HCT116 (cell line): Measurements from ENCODE around the gene PIP4K2B. TPM values are rescaled to one million over a fixed set of nuclear protein-coding genes. Genes with fewer than 3 reads are reported as not detected.

ENCODE experiments used
- ATAC-seq: fragments of 200-7000 bp; cut with Tn5 transposase; 2 replicates; pipeline ENCODE4 v1.9.1; 2020; ENCODE audit warnings: mild to moderate bottlenecking, moderate library complexity
- BruUV-seq: library from RNA; stranded (reverse); fragments of 400-500 nt; replicated peaks from 2 replicates; lab custom pipeline; 2021; lab: Mats Ljungman, UMichigan
- CTCF ChIA-PET: fragments of 300-600 bp; sonication (Branson Sonifier 250); formaldehyde crosslinking; loops from one replicate; lab custom pipeline; 2021; ENCODE audit warnings: antibody characterized with exemption; lab: Charles Lee
- POLR2A ChIA-PET: fragments of 300-600, 350-600 bp; sonication (Branson Sonifier 250); formaldehyde crosslinking; loops from one replicate; lab custom pipeline; 2021; ENCODE audit warnings: antibody characterized with exemption; lab: Charles Lee
- RAD21 ChIA-PET, 2 experiments: fragments of 300-600 bp; sonication (Branson Sonifier 250); formaldehyde crosslinking; loops; one replicate each; lab custom pipeline; 2023; ENCODE audit warnings: low total read pairs in 2 of 2; ENCODE audit not compliant: uncharacterized antibody in 2 of 2, unreplicated experiment in 2 of 2, low non-redundant PET in 1 of 2; lab: Charles Lee
- DNase-seq: peaks from one replicate; pipeline ENCODE4 v3.0.0-alpha.2; 2010; ENCODE audit warnings: low read depth, low spot score
- H2AFZ ChIP-seq: fragments of 200-600 bp; shearing (Covaris generic), sonication (generic); 2 replicates; pipeline ENCODE4 v1.6.1; 2017; ENCODE audit warnings: low read depth, mixed run types, mixed read lengths, antibody characterized with exemption, low read length; ENCODE audit not compliant: poor library complexity, severe bottlenecking
- H3K27ac ChIP-seq: 2 replicates; pipeline ENCODE4 v1.5.1; 2012; ENCODE audit warnings: low read depth, low read length
- H3K27me3 ChIP-seq: fragments of 200-600 bp; sonication (generic); 2 replicates; pipeline ENCODE4 v1.6.1; 2016; ENCODE audit warnings: mixed run types, low read length, mixed read lengths; ENCODE audit not compliant: insufficient read depth
- H3K36me3 ChIP-seq, 2 experiments: fragments of 200-500 bp in 1 of 2; fragments of 200-600 bp in 1 of 2; sonication (Bioruptor generic) in 1 of 2; sonication (generic) in 1 of 2; 2 replicates each; pipeline versions ENCODE4 v1.5.1 to v1.6.1; 2014 to 2016; ENCODE audit warnings: low read length in 2 of 2, inconsistent platforms in 1 of 2, mixed read lengths in 1 of 2, mixed run types in 1 of 2; ENCODE audit not compliant: insufficient read depth in 2 of 2, control insufficient read depth in 1 of 2
- H3K4me1 ChIP-seq, 2 experiments: fragments of 200-600 bp in 1 of 2; sonication (generic) in 1 of 2; 2 replicates each; pipeline versions ENCODE4 v1.5.1 to v1.6.1; 2012 to 2017; ENCODE audit warnings: low read length in 2 of 2, inconsistent platforms in 1 of 2, mild to moderate bottlenecking in 1 of 2, mixed read lengths in 1 of 2, mixed run types in 1 of 2, moderate library complexity in 1 of 2; ENCODE audit not compliant: insufficient read depth in 2 of 2, control insufficient read depth in 1 of 2
- H3K4me2 ChIP-seq: fragments of 200-600 bp; sonication (generic); 2 replicates; pipeline ENCODE4 v1.6.1; 2017; ENCODE audit warnings: mixed run types, low read length, mixed read lengths
- H3K4me3 ChIP-seq, 2 experiments: fragments of 200-600 bp in 1 of 2; sonication (generic) in 1 of 2; replicated peaks in 1 of 2; 2 replicates each; pipeline ENCODE4 v1.5.1; 2011 to 2016; ENCODE audit warnings: low read length in 2 of 2, control low read depth in 1 of 2, low read depth in 1 of 2, mild to moderate bottlenecking in 1 of 2, mixed read lengths in 1 of 2, mixed run types in 1 of 2
- H3K79me2 ChIP-seq: fragments of 200-600 bp; sonication (generic); 2 replicates; pipeline ENCODE4 v1.6.1; 2017; ENCODE audit warnings: mild to moderate bottlenecking, mixed run types, low read length, moderate library complexity, mixed read lengths; ENCODE audit not compliant: insufficient read depth
- H3K9ac ChIP-seq: fragments of 200-600 bp; sonication (generic); 2 replicates; pipeline ENCODE4 v1.6.1; 2016; ENCODE audit warnings: low read length, mixed read lengths
- H3K9me2 ChIP-seq: fragments of 200-600 bp; sonication (generic), shearing (Covaris generic); 2 replicates; pipeline ENCODE4 v1.6.1; 2017; ENCODE audit warnings: mixed run types, mild to moderate bottlenecking, moderate library complexity; ENCODE audit not compliant: insufficient read depth
- H3K9me3 ChIP-seq, 2 experiments: fragments of 200-500 bp in 1 of 2; fragments of 200-600 bp in 1 of 2; sonication (Bioruptor generic) in 1 of 2; sonication (generic) in 1 of 2; 2 replicates each; pipeline ENCODE4 v1.6.1; 2014 to 2017; ENCODE audit warnings: low read length in 2 of 2, mixed read lengths in 2 of 2, inconsistent platforms in 1 of 2, low read depth in 1 of 2, mild to moderate bottlenecking in 1 of 2, mixed run types in 1 of 2, moderate library complexity in 1 of 2; ENCODE audit not compliant: control insufficient read depth in 1 of 2, insufficient read depth in 1 of 2
- H4K20me1 ChIP-seq: fragments of 200-600 bp; sonication (generic), shearing (Covaris generic); 2 replicates; pipeline ENCODE4 v1.6.1; 2017; ENCODE audit warnings: mixed run types, mild to moderate bottlenecking, moderate library complexity; ENCODE audit not compliant: insufficient read depth
- POLR2A ChIP-seq: IDR thresholded peaks from 2 replicates; pipeline ENCODE4 v1.7.0; 2011; ENCODE audit warnings: borderline replicate concordance; ENCODE audit not compliant: insufficient read depth, insufficient read length; ENCODE audit errors: extremely low read depth
- RAD21 ChIP-seq: IDR thresholded peaks from 2 replicates; pipeline ENCODE4 v1.6.1; 2012; ENCODE audit warnings: low read depth, mild to moderate bottlenecking
- SIN3A ChIP-seq: IDR thresholded peaks from 2 replicates; pipeline ENCODE4 v1.6.1; 2012; ENCODE audit warnings: low read depth
- SRF ChIP-seq: IDR thresholded peaks from 2 replicates; pipeline ENCODE4 v1.6.1; 2012; ENCODE audit warnings: low read depth
- YY1 ChIP-seq: IDR thresholded peaks from 2 replicates; pipeline ENCODE4 v1.6.1; 2011; ENCODE audit warnings: low read length, low read depth, moderate library complexity, mild to moderate bottlenecking; ENCODE audit not compliant: insufficient replicate concordance; ENCODE audit errors: extremely low read depth
- ZNF274 ChIP-seq: fragments of 200-500 bp; sonication (Bioruptor generic); IDR thresholded peaks from 2 replicates; pipeline ENCODE4 v1.6.1; 2014; ENCODE audit warnings: mild to moderate bottlenecking, low read depth, low read length, inconsistent platforms
- intact Hi-C: fragments of 100-400 bp; cut with micrococcal nuclease; formaldehyde crosslinking; loops from 2 replicates; pipeline ENCODE4 v1.10.0; 2022
- total RNA-seq: library from RNA; stranded (reverse); gene quantifications from one replicate; pipeline ENCODE4 v1.2.1, GENCODE V29; 2021; ENCODE audit not compliant: unreplicated experiment
- TF ChIP-seq, protein P1 (sequence below): IDR thresholded peaks from 2 replicates; pipeline ENCODE4 v1.6.1; 2012; ENCODE audit warnings: low read depth
- TF ChIP-seq, protein P2 (sequence below): IDR thresholded peaks from 2 replicates; pipeline ENCODE4 v1.6.1; 2012
- TF ChIP-seq, protein P3 (sequence below), 3 experiments: fragments of 200-600 bp in 1 of 3; sonication (generic) in 1 of 3; IDR thresholded peaks in 2 of 3; conservative IDR thresholded peaks in 1 of 3; 2 replicates each; pipeline ENCODE4 v1.5.1; 2012 to 2017; ENCODE audit warnings: low read depth in 2 of 3, low read length in 2 of 3, antibody characterized with exemption in 1 of 3, borderline replicate concordance in 1 of 3, control low read depth in 1 of 3, mild to moderate bottlenecking in 1 of 3, mixed read lengths in 1 of 3, mixed run types in 1 of 3, moderate library complexity in 1 of 3; ENCODE audit not compliant: insufficient read depth in 1 of 3

Gene PIP4K2B
- total RNA-seq, 1 experiment from 2014 or later = 40.3 TPM

DNA sequence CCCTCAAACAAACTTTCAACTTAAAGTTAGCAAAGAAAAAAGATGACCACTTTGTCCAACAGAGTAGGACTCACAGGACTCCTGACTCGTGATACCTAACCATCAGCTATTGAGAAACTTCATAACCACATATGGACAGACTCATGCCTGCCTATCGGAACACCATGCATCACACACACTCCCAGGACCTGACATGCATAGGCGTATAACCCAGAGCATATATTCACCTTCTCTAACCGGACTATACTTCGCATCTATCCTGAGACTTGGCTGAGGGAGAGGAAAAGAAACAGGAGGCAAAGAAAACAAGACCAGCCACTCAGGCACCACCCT is 2.2 kb downstream of the PIP4K2B start:
- CTCF ChIA-PET = no interaction called here
- no peak for TF ChIP-seq POLR2A
- TF ChIP-seq, protein P1, sequence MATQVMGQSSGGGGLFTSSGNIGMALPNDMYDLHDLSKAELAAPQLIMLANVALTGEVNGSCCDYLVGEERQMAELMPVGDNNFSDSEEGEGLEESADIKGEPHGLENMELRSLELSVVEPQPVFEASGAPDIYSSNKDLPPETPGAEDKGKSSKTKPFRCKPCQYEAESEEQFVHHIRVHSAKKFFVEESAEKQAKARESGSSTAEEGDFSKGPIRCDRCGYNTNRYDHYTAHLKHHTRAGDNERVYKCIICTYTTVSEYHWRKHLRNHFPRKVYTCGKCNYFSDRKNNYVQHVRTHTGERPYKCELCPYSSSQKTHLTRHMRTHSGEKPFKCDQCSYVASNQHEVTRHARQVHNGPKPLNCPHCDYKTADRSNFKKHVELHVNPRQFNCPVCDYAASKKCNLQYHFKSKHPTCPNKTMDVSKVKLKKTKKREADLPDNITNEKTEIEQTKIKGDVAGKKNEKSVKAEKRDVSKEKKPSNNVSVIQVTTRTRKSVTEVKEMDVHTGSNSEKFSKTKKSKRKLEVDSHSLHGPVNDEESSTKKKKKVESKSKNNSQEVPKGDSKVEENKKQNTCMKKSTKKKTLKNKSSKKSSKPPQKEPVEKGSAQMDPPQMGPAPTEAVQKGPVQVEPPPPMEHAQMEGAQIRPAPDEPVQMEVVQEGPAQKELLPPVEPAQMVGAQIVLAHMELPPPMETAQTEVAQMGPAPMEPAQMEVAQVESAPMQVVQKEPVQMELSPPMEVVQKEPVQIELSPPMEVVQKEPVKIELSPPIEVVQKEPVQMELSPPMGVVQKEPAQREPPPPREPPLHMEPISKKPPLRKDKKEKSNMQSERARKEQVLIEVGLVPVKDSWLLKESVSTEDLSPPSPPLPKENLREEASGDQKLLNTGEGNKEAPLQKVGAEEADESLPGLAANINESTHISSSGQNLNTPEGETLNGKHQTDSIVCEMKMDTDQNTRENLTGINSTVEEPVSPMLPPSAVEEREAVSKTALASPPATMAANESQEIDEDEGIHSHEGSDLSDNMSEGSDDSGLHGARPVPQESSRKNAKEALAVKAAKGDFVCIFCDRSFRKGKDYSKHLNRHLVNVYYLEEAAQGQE = no peak
- no peak for TF ChIP-seq SIN3A
- TF ChIP-seq ZNF274 = no peak
- TF ChIP-seq RAD21 = no peak
- TF ChIP-seq, protein P2, sequence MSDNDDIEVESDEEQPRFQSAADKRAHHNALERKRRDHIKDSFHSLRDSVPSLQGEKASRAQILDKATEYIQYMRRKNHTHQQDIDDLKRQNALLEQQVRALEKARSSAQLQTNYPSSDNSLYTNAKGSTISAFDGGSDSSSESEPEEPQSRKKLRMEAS = no peak
- TF ChIP-seq, protein P3, sequence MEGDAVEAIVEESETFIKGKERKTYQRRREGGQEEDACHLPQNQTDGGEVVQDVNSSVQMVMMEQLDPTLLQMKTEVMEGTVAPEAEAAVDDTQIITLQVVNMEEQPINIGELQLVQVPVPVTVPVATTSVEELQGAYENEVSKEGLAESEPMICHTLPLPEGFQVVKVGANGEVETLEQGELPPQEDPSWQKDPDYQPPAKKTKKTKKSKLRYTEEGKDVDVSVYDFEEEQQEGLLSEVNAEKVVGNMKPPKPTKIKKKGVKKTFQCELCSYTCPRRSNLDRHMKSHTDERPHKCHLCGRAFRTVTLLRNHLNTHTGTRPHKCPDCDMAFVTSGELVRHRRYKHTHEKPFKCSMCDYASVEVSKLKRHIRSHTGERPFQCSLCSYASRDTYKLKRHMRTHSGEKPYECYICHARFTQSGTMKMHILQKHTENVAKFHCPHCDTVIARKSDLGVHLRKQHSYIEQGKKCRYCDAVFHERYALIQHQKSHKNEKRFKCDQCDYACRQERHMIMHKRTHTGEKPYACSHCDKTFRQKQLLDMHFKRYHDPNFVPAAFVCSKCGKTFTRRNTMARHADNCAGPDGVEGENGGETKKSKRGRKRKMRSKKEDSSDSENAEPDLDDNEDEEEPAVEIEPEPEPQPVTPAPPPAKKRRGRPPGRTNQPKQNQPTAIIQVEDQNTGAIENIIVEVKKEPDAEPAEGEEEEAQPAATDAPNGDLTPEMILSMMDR (IDR thresholded peaks at IDR 0.05 in 2 of 3, conservative IDR thresholded peaks at IDR 0.05 in 1 of 3; ENCODE audit: borderline replicate concordance in 1 of 3, insufficient read depth in 1 of 3, low read depth in 2 of 3, low read length in 2 of 3) = no peak
- no peak for TF ChIP-seq SRF
- no peak for TF ChIP-seq YY1
- no TSS peak for BruUV-seq

More for the DNA sequence above, 2.2 kb downstream of the PIP4K2B start:
- ChIA-PET RAD21 (no interaction called here), POLR2A (interaction anchor here (1.1 kb wide), 1 partner anchor 45 kb away, joined by 3 read pairs; the partner anchor contains the start of gene PSMB3)
- no peak overlapping the region for H2AFZ ChIP-seq
- H3K4me1 ChIP-seq = peaks cover 11 to 20% of the 10 kb centered on the region in 2 experiments
- no peak overlapping the region for H3K4me3 ChIP-seq
- no peaks in the 10 kb centered on the region for H3K9me2 ChIP-seq
- no peaks in the 10 kb centered on the region for H3K9me3 ChIP-seq
- no peak overlapping the region; the same call in 1 of the 2 replicates for H3K4me2 ChIP-seq
- intact Hi-C loops = loop anchor here (5.0 kb wide), 1 partner anchor 45 kb away; the partner anchor contains the start of gene PSMB3
- H3K36me3 ChIP-seq = peaks cover 4 to 17% of the 10 kb centered on the region in 2 experiments; a peak in 3 of 4 replicates
- peaks cover 57% of the 10 kb centered on the region for H3K79me2 ChIP-seq
- no peak overlapping the region for H3K27ac ChIP-seq
- H3K27me3 ChIP-seq = no peaks in the 10 kb centered on the region
- DNase-seq (no peak), ATAC-seq (no peak)
- no peaks in the 10 kb centered on the region for H4K20me1 ChIP-seq
- H3K9ac ChIP-seq = no peak overlapping the region
